ENCODE measurements around the gene MYEOV. TPM values are rescaled to one million over a fixed set of nuclear protein-coding genes. Genes with fewer than 3 reads are reported as not detected.

The MYEOV gene
- total and polyA plus RNA-seq, 10 of the 15 experiments (the other 5 are each of a cell fraction or from before 2014, with no cell fraction given), result 0.05 to 0.40 (median 0.26) TPM; not detected in 3

GRCh38 chr11:69294571-69295078 lies 670 bp downstream of the MYEOV start (continued):
- TF ChIP-seq ASH2L (IDR thresholded peaks at IDR 0.05; ENCODE audit: borderline replicate concordance, low read depth) (no peak), SUZ12 (IDR thresholded peaks at IDR 0.05; ENCODE audit: unreplicated experiment) (no peak), FOS (IDR thresholded peaks at IDR 0.05; ENCODE audit: borderline replicate concordance, extremely low read depth, insufficient read length) (no peak)

- BruUV-seq (replicated peaks), result no TSS peak
- Histone ChIP-seq H3K9ac (ENCODE audit: control insufficient read depth, insufficient read depth, low read length) (no peak overlapping the region), H3K4me2 (ENCODE audit: control insufficient read depth, insufficient read depth) (no peak overlapping the region), H3K4me3 (no peak overlapping the region), H3K79me2 (ENCODE audit: control insufficient read depth, insufficient read depth, low read length) (no peaks in the 10 kb centered on the region), H3K36me3 (ENCODE audit: control insufficient read depth in 2 of 2, insufficient read depth in 2 of 2, low read length in 1 of 2) (no peaks in the 10 kb centered on the region), H2AFZ (ENCODE audit: control insufficient read depth, low read depth, low read length) (no peak overlapping the region), H3K4me1 (ENCODE audit: control insufficient read depth, insufficient read depth, low read length) (peaks cover 32% of the 10 kb centered on the region), H3K27me3 (replicated peaks in 1 of 2; ENCODE audit: control insufficient read depth in 2 of 2, insufficient read depth in 2 of 2, low read length in 1 of 2) (no peaks in the 10 kb centered on the region), H3K27ac (ENCODE audit: control insufficient read depth, insufficient read depth) (no peak overlapping the region), H3K9me3 (replicated peaks; ENCODE audit: control insufficient read depth, insufficient read depth, low read length) (no peaks in the 10 kb centered on the region; the same call in 2 of the 3 replicates), H4K20me1 (ENCODE audit: control insufficient read depth, insufficient read depth) (no peaks in the 10 kb centered on the region)
- no peak for TF ChIP-seq TCF12 (IDR thresholded peaks at IDR 0.05; ENCODE audit: low read depth, low read length)
- ChIA-PET CTCF (interaction anchor here (0.9 to 3.6 kb wide), 4 partner anchors 164 to 374 kb away, joined by 3 to 32 read pairs (median 12); no protein-coding TSS in a partner anchor), POLR2A (no interaction called here), SMC1A (ENCODE audit: uncharacterized antibody, unreplicated experiment) (interaction anchor here (0.5 to 3.9 kb wide), 5 partner anchors 19 to 148 kb away, joined by 3 to 21 read pairs (median 12); partner anchors contain the start of gene SMIM38), RAD21 (ENCODE audit: unreplicated experiment) (interaction anchor here (1.6 to 4.1 kb wide), 4 partner anchors 19 to 348 kb away, joined by 6 to 28 read pairs (median 17); no protein-coding TSS in a partner anchor)
- FAIRE-seq (no peak), DNase-seq (ENCODE audit: low read depth, low spot score) (no peak), ATAC-seq (no peak)
- in situ Hi-C loops (cut with MboI), result no loop called here
- 80% methylated on average over 31 of the region's 31 CpGs for whole genome bisulfite sequencing (ENCODE audit: insufficient coverage, insufficient replicate concordance, low lambda C conversion rate, missing lambda C conversion rate)
- intact Hi-C loops (cut with micrococcal nuclease; ENCODE audit: unreplicated experiment), result loop anchor here (5.0 kb wide), 3 partner anchors 147 to 453 kb away; partner anchors contain the start of gene CPT1A
Observed at GRCh38 chr11:69295079-69295994, 1.4 kb downstream of the MYEOV start.
